ENCODE measurements around the gene POU6F1. TPM values are rescaled to one million over a fixed set of nuclear protein-coding genes. Genes with fewer than 3 reads are reported as not detected.

POU6F1 gene
- total and polyA plus RNA-seq, 9 of the 15 experiments (the other 6 are each of a cell fraction or from before 2014, with no cell fraction given) = 0.14 to 3.3 (median 1.1) TPM

- peak; percentile 56; the same call in 1 of the 2 replicates for TF ChIP-seq SMARCA5 (IDR thresholded peaks at IDR 0.05)
- no peak for TF ChIP-seq ZNF212 (CRISPR knock-in tag; IDR thresholded peaks at IDR 0.05)
- TF ChIP-seq E2F6 (IDR thresholded peaks at IDR 0.05; ENCODE audit: borderline replicate concordance in 1 of 2, extremely low read depth in 1 of 2, insufficient read depth in 1 of 2, insufficient read length in 1 of 2, low read depth in 1 of 2, low read length in 1 of 2, poor library complexity in 1 of 2, severe bottlenecking in 1 of 2) = peak; percentile 15 to 44
- no peak for TF ChIP-seq ZNF584 (CRISPR knock-in tag; IDR thresholded peaks at IDR 0.05; ENCODE audit: low read depth)
- no peak for TF ChIP-seq ZKSCAN8 (CRISPR knock-in tag; IDR thresholded peaks at IDR 0.05)
- TF ChIP-seq HNRNPLL (IDR thresholded peaks at IDR 0.05; ENCODE audit: low read depth, low read length, poor library complexity, severe bottlenecking) = peak; percentile 80
- TF ChIP-seq ATF4 (CRISPR knock-in tag; IDR thresholded peaks at IDR 0.05) = peak; percentile 23; the same call in 1 of the 2 replicates
- peak; percentile 98 for TF ChIP-seq E2F8 (IDR thresholded peaks at IDR 0.05; ENCODE audit: low read depth, partially characterized antibody)
- no peak for TF ChIP-seq DEAF1 (CRISPR knock-in tag; IDR thresholded peaks at IDR 0.05)
- no peak for TF ChIP-seq ZBTB26 (CRISPR knock-in tag; IDR thresholded peaks at IDR 0.05)
- TF ChIP-seq RBM22 (IDR thresholded peaks at IDR 0.05; ENCODE audit: low read depth, low read length, poor library complexity, severe bottlenecking) = peak; percentile 44
- no peak for TF ChIP-seq ETV6 (IDR thresholded peaks at IDR 0.05; ENCODE audit: borderline replicate concordance in 1 of 2, low read depth in 2 of 2, low read length in 1 of 2)
- TF ChIP-seq ETV6 (CRISPR knock-in tag; IDR thresholded peaks at IDR 0.05; ENCODE audit: borderline replicate concordance) = 0 out of 2 replicates have a peak, but pooled peaks have one; percentile 15
- TF ChIP-seq ADNP (tag; IDR thresholded peaks at IDR 0.05) = no peak
- TF ChIP-seq ZNF766 (CRISPR knock-in tag; conservative IDR thresholded peaks at IDR 0.05) = peak; percentile 19; the same call in 1 of the 2 replicates
- no peak for TF ChIP-seq E2F4 (CRISPR knock-in tag; IDR thresholded peaks at IDR 0.05; ENCODE audit: low read depth)
Measured at GRCh38 chr12:51238510-51239334, 20.9 kb upstream of the POU6F1 start, which contains the start of gene DAZAP2 (continued).

Measured in K562 (cell line).